Measurements from ENCODE around the gene SIX2. TPM values are rescaled to one million over a fixed set of nuclear protein-coding genes. Genes with fewer than 3 reads are reported as not detected.
"Not testable (repeated sequence)": the region's sequence is repeated elsewhere in the genome, so short reads cannot be mapped to it uniquely, and the experiment has no call there.

SIX2 gene
- total RNA-seq, 1 donor from 2014 or later = not detected

GRCh38 chr2:45040786-45041185 lies 31.5 kb upstream of the SIX2 start:
- ATAC-seq = no peak
- intact Hi-C loops (cut with DNase I) = no loop called here
- H3K4me3 ChIP-seq = no peak overlapping the region

GRCh38 chr2:45039804-45040203 lies 30.6 kb upstream of the SIX2 start:
- ATAC-seq; intact Hi-C loops (cut with DNase I); H3K4me1 ChIP-seq; H3K9me3 ChIP-seq; DNase-seq; H3K36me3 ChIP-seq; H3K27ac ChIP-seq; H3K4me3 ChIP-seq; H3K27me3 ChIP-seq: not testable (repeated sequence)

More at GRCh38 chr2:45040786-45041185, 31.5 kb upstream of the SIX2 start:
- Histone ChIP-seq H3K27ac (no peak overlapping the region), H3K36me3 (no peaks in the 10 kb centered on the region), H3K27me3 (no peaks in the 10 kb centered on the region), H3K4me1 (no peaks in the 10 kb centered on the region), H3K9me3 (no peaks in the 10 kb centered on the region)
- DNase-seq = no peak
- no peak for TF ChIP-seq CTCF (IDR thresholded peaks at IDR 0.05)

- intact Hi-C loops (cut with DNase I); H3K9me3 ChIP-seq; H3K4me1 ChIP-seq; H3K4me3 ChIP-seq; DNase-seq; H3K27me3 ChIP-seq; ATAC-seq; H3K36me3 ChIP-seq; H3K27ac ChIP-seq: not testable (repeated sequence)
These were observed 29.6 kb upstream of the SIX2 start for GRCh38 chr2:45038861-45039260.

- Histone ChIP-seq H3K4me3 (no peak overlapping the region), H3K36me3 (no peaks in the 10 kb centered on the region), H3K9me3 (no peaks in the 10 kb centered on the region), H3K27me3 (peaks cover 8% of the 10 kb centered on the region), H3K4me1 (no peaks in the 10 kb centered on the region), H3K27ac (no peak overlapping the region)
- DNase-seq (no peak), ATAC-seq (no peak)
- intact Hi-C loops (cut with DNase I) = no loop called here
- no peak for TF ChIP-seq CTCF (IDR thresholded peaks at IDR 0.05)
These were observed 24.1 kb upstream of the SIX2 start for GRCh38 chr2:45033302-45033701.

- peaks cover 8% of the 10 kb centered on the region for H3K27me3 ChIP-seq
- no peak for DNase-seq
- no peaks in the 10 kb centered on the region for H3K4me1 ChIP-seq
- no peak for TF ChIP-seq CTCF (IDR thresholded peaks at IDR 0.05)
- intact Hi-C loops (cut with DNase I) = no loop called here
- ATAC-seq = no peak
- H3K36me3 ChIP-seq = no peaks in the 10 kb centered on the region
- no peak overlapping the region for H3K27ac ChIP-seq
- H3K4me3 ChIP-seq = no peak overlapping the region
- H3K9me3 ChIP-seq = no peaks in the 10 kb centered on the region
These were observed 21.8 kb upstream of the SIX2 start for GRCh38 chr2:45031028-45031427.

GRCh38 chr2:45030553-45030952 lies 21.3 kb upstream of the SIX2 start:
- H3K4me1 ChIP-seq = no peaks in the 10 kb centered on the region
- peaks cover 8% of the 10 kb centered on the region for H3K27me3 ChIP-seq
- intact Hi-C loops (cut with DNase I) = no loop called here
- no peak for TF ChIP-seq CTCF (IDR thresholded peaks at IDR 0.05)
- H3K4me3 ChIP-seq = no peak overlapping the region
- no peak for ATAC-seq
- DNase-seq = no peak
- no peaks in the 10 kb centered on the region for H3K36me3 ChIP-seq
- H3K27ac ChIP-seq = no peak overlapping the region
- H3K9me3 ChIP-seq = no peaks in the 10 kb centered on the region

- ATAC-seq (no peak), DNase-seq (no peak)
- Histone ChIP-seq H3K9me3 (no peaks in the 10 kb centered on the region), H3K4me1 (no peaks in the 10 kb centered on the region), H3K27ac (no peak overlapping the region), H3K36me3 (no peaks in the 10 kb centered on the region), H3K27me3 (peaks cover 8% of the 10 kb centered on the region), H3K4me3 (no peak overlapping the region)
- intact Hi-C loops (cut with DNase I) = no loop called here
- no peak for TF ChIP-seq CTCF (IDR thresholded peaks at IDR 0.05)
These were observed 20.0 kb upstream of the SIX2 start for GRCh38 chr2:45029215-45029614.

Data from upper lobe of right lung (tissue), 1 donor.